ENCODE results near the gene CYP26A1. TPM values are rescaled to one million over a fixed set of nuclear protein-coding genes. Genes with fewer than 3 reads are reported as not detected.
A peak's percentile ranks its signal among the peaks of the same experiment; 100 is the strongest.

The CYP26A1 gene
- polyA plus RNA-seq, 6 donors from 2014 or later, result not detected

- H3K27ac Mint-ChIP-seq, result peak overlapping the region in 1 of 6 donors; percentile 49
These were observed 5.1 kb upstream of the CYP26A1 start for GRCh38 chr10:93068411-93069244.

GRCh38 chr10:93069245-93069561, 4.5 kb upstream of the CYP26A1 start:
- Mint-ChIP-seq H3K36me3 (peaks cover 0 to 8% of the 10 kb centered on the region in 2 donors), H3K27me3 (peaks cover 56 to 89% (median 84%) of the 10 kb centered on the region in 3 donors), H3K9me3 (no peaks in the 10 kb centered on the region), H3K4me3 (peak overlapping the region in 1 of 8 donors; percentile 47), H3K4me1 (peaks cover 32 to 52% (median 32%) of the 10 kb centered on the region in 3 donors), H3K27ac (no peak overlapping the region)
- ATAC-seq (ENCODE audit: low read depth in 2 of 2), result no peak
- DNase-seq, result no peak

More at GRCh38 chr10:93068411-93069244, 5.1 kb upstream of the CYP26A1 start:
- ATAC-seq (ENCODE audit: low read depth in 2 of 2), result no peak
- peaks cover 59 to 92% (median 86%) of the 10 kb centered on the region in 3 donors for H3K27me3 Mint-ChIP-seq
- no peaks in the 10 kb centered on the region for H3K9me3 Mint-ChIP-seq
- H3K4me1 Mint-ChIP-seq, result peaks cover 30 to 50% (median 31%) of the 10 kb centered on the region in 3 donors
- peaks cover 0 to 8% of the 10 kb centered on the region in 2 donors for H3K36me3 Mint-ChIP-seq
- H3K4me3 Mint-ChIP-seq, result peak overlapping the region in 3 of 8 donors; percentile 35 to 45 (median 43)
- DNase-seq, result no peak

- DNase-seq, result no peak
- Mint-ChIP-seq H3K4me3 (peak overlapping the region in 4 of 8 donors; percentile 30 to 88 (median 62)), H3K9me3 (no peaks in the 10 kb centered on the region), H3K27ac (peak overlapping the region in 2 of 6 donors; percentile 3 to 22), H3K36me3 (no peaks in the 10 kb centered on the region), H3K27me3 (peaks cover 57 to 89% (median 84%) of the 10 kb centered on the region in 3 donors), H3K4me1 (peaks cover 28 to 55% (median 43%) of the 10 kb centered on the region in 3 donors)
- no peak for ATAC-seq (ENCODE audit: low read depth in 2 of 2)
These were observed 3.1 kb upstream of the CYP26A1 start for GRCh38 chr10:93070378-93071176.

- Mint-ChIP-seq H3K9me3 (no peaks in the 10 kb centered on the region), H3K4me3 (peak overlapping the region in 7 of 8 donors; percentile 13 to 88 (median 42)), H3K27ac (no peak overlapping the region), H3K27me3 (peaks cover 60 to 91% (median 89%) of the 10 kb centered on the region in 3 donors), H3K4me1 (peaks cover 28 to 53% (median 43%) of the 10 kb centered on the region in 3 donors), H3K36me3 (no peaks in the 10 kb centered on the region)
- DNase-seq (no peak), ATAC-seq (ENCODE audit: low read depth in 2 of 2) (no peak)
These were observed 2.6 kb upstream of the CYP26A1 start for GRCh38 chr10:93071177-93071472.

- peak overlapping the region; percentile 65 to 90 (median 84) for H3K4me3 Mint-ChIP-seq
- peak overlapping the region in 1 of 6 donors; percentile 62 for H3K27ac Mint-ChIP-seq
- no peaks in the 10 kb centered on the region for H3K36me3 Mint-ChIP-seq
These were observed 1.9 kb upstream of the CYP26A1 start for GRCh38 chr10:93071674-93072224.

GRCh38 chr10:93072225-93072712, 1.4 kb upstream of the CYP26A1 start:
- Mint-ChIP-seq H3K27ac (peak overlapping the region in 1 of 6 donors; percentile 62), H3K4me1 (peaks cover 28 to 46% (median 43%) of the 10 kb centered on the region in 3 donors), H3K4me3 (peak overlapping the region; percentile 65 to 90 (median 84)), H3K27me3 (peaks cover 56 to 88% (median 87%) of the 10 kb centered on the region in 3 donors), H3K36me3 (no peaks in the 10 kb centered on the region), H3K9me3 (no peaks in the 10 kb centered on the region)
- DNase-seq (no peak), ATAC-seq (ENCODE audit: low read depth in 2 of 2) (peak in 1 of 2 donors; percentile 15)

More at GRCh38 chr10:93071674-93072224, 1.9 kb upstream of the CYP26A1 start:
- H3K4me1 Mint-ChIP-seq, result peaks cover 28 to 50% (median 43%) of the 10 kb centered on the region in 3 donors
- DNase-seq (no peak), ATAC-seq (ENCODE audit: low read depth in 2 of 2) (no peak)
- peaks cover 60 to 90% (median 90%) of the 10 kb centered on the region in 3 donors for H3K27me3 Mint-ChIP-seq
- no peaks in the 10 kb centered on the region for H3K9me3 Mint-ChIP-seq

- Mint-ChIP-seq H3K9me3 (no peaks in the 10 kb centered on the region), H3K36me3 (no peaks in the 10 kb centered on the region), H3K4me3 (peak overlapping the region; percentile 65 to 90 (median 84)), H3K4me1 (peaks cover 24 to 45% (median 43%) of the 10 kb centered on the region in 3 donors), H3K27ac (peak overlapping the region in 2 of 6 donors; percentile 18 to 62), H3K27me3 (peaks cover 55 to 87% (median 80%) of the 10 kb centered on the region in 3 donors)
- no peak for ATAC-seq (ENCODE audit: low read depth in 2 of 2)
- DNase-seq, result no peak
These were observed 767 bp upstream of the CYP26A1 start for GRCh38 chr10:93072713-93073538.

- H3K4me1 Mint-ChIP-seq, result peaks cover 20 to 40% (median 36%) of the 10 kb centered on the region in 3 donors
- peak overlapping the region; percentile 66 to 90 (median 86) for H3K4me3 Mint-ChIP-seq
- H3K27ac Mint-ChIP-seq, result peak overlapping the region in 3 of 6 donors; percentile 56 to 85 (median 69)
- no peaks in the 10 kb centered on the region for H3K9me3 Mint-ChIP-seq
- peak in 1 of 2 donors; percentile 31 for ATAC-seq (ENCODE audit: low read depth in 2 of 2)
- H3K36me3 Mint-ChIP-seq, result no peaks in the 10 kb centered on the region
- peaks cover 51 to 82% (median 69%) of the 10 kb centered on the region in 3 donors for H3K27me3 Mint-ChIP-seq
- no peak for DNase-seq
These were observed 479 bp downstream of the CYP26A1 start for GRCh38 chr10:93074147-93074596.

- DNase-seq, result no peak
These were observed 1.1 kb downstream of the CYP26A1 start for GRCh38 chr10:93074597-93075368.

GRCh38 chr10:93075369-93076221, 1.9 kb downstream of the CYP26A1 start:
- ATAC-seq (ENCODE audit: low read depth in 2 of 2), result no peak
- peaks cover 52 to 84% (median 69%) of the 10 kb centered on the region in 3 donors for H3K27me3 Mint-ChIP-seq
- H3K36me3 Mint-ChIP-seq, result no peaks in the 10 kb centered on the region
- H3K27ac Mint-ChIP-seq, result no peak overlapping the region
- H3K4me1 Mint-ChIP-seq, result peaks cover 23 to 48% (median 41%) of the 10 kb centered on the region in 3 donors
- no peaks in the 10 kb centered on the region for H3K9me3 Mint-ChIP-seq
- DNase-seq, result no peak
- peak overlapping the region in 7 of 8 donors; percentile 23 to 90 (median 83) for H3K4me3 Mint-ChIP-seq

More at GRCh38 chr10:93074597-93075368, 1.1 kb downstream of the CYP26A1 start:
- no peak for ATAC-seq (ENCODE audit: low read depth in 2 of 2)
- Mint-ChIP-seq H3K27me3 (peaks cover 55 to 83% (median 69%) of the 10 kb centered on the region in 3 donors), H3K27ac (peak overlapping the region in 1 of 6 donors; percentile 56), H3K4me1 (peaks cover 20 to 42% (median 36%) of the 10 kb centered on the region in 3 donors), H3K9me3 (no peaks in the 10 kb centered on the region), H3K36me3 (no peaks in the 10 kb centered on the region), H3K4me3 (peak overlapping the region; percentile 66 to 90 (median 86))

GRCh38 chr10:93076871-93077270, 3.2 kb downstream of the CYP26A1 start:
- Mint-ChIP-seq H3K27ac (no peak overlapping the region), H3K9me3 (no peaks in the 10 kb centered on the region), H3K27me3 (peaks cover 51 to 84% (median 68%) of the 10 kb centered on the region in 3 donors), H3K4me1 (peaks cover 15 to 37% (median 31%) of the 10 kb centered on the region in 3 donors), H3K4me3 (peak overlapping the region in 1 of 8 donors; percentile 1), H3K36me3 (no peaks in the 10 kb centered on the region)
- DNase-seq (no peak), ATAC-seq (ENCODE audit: low read depth in 2 of 2) (no peak)

Measured in naive B cell (primary cell).